Fibroblast of lung (primary cell): ENCODE results near the gene HTR1A. TPM values are rescaled to one million over a fixed set of nuclear protein-coding genes. Genes with fewer than 3 reads are reported as not detected.

Experiments
- DNase-seq, 2 donors: peaks; one replicate each; pipeline versions ENCODE4 v3.0.0 to v3.0.0-alpha.2; 2010; ENCODE audit warnings: low read depth in 2 of 2
- H2AFZ ChIP-seq: 2 replicates; pipeline ENCODE4 v1.5.1; 2012; ENCODE audit warnings: low read length, control low read depth, inconsistent platforms
- H3K27ac ChIP-seq: 2 replicates; pipeline ENCODE4 v1.5.1; 2011; ENCODE audit warnings: low read length, control low read depth; ENCODE audit not compliant: insufficient read depth
- H3K27me3 ChIP-seq: 2 replicates; pipeline ENCODE4 v1.5.1; 2011; ENCODE audit warnings: mild to moderate bottlenecking, low read length; ENCODE audit not compliant: control insufficient read depth, insufficient read depth
- H3K36me3 ChIP-seq: 2 replicates; pipeline ENCODE4 v1.5.1; 2011; ENCODE audit warnings: low read length; ENCODE audit not compliant: control insufficient read depth, insufficient read depth
- H3K4me1 ChIP-seq: 2 replicates; pipeline ENCODE4 v1.5.1; 2011; ENCODE audit warnings: low read length; ENCODE audit not compliant: control insufficient read depth, insufficient read depth; ENCODE audit errors: extremely low read depth
- H3K4me2 ChIP-seq: 2 replicates; pipeline ENCODE4 v1.5.1; 2011; ENCODE audit warnings: low read length, control low read depth; ENCODE audit not compliant: insufficient read depth; ENCODE audit errors: extremely low read depth
- H3K4me3 ChIP-seq, 4 experiments: fragments of 200-600 bp in 1 of 4; sonication (generic) in 1 of 4; replicated peaks in 1 of 4; 2 replicates each; pipeline ENCODE4 v1.5.1; 2011 to 2016; ENCODE audit warnings: low read length in 4 of 4, low read depth in 3 of 4, mild to moderate bottlenecking in 3 of 4, control low read depth in 2 of 4, inconsistent platforms in 1 of 4, mixed read lengths in 1 of 4; ENCODE audit not compliant: insufficient read depth in 1 of 4; ENCODE audit errors: control extremely low read depth in 1 of 4
- H3K79me2 ChIP-seq: 2 replicates; pipeline ENCODE4 v1.5.1; 2012; ENCODE audit warnings: mild to moderate bottlenecking, low read length, inconsistent platforms; ENCODE audit not compliant: control insufficient read depth, insufficient read depth
- H3K9ac ChIP-seq: 2 replicates; pipeline ENCODE4 v1.5.1; 2011; ENCODE audit warnings: mild to moderate bottlenecking, low read length, control low read depth; ENCODE audit not compliant: insufficient read depth
- H3K9me3 ChIP-seq: 2 replicates; pipeline ENCODE4 v1.5.1; 2012; ENCODE audit warnings: low read depth, low read length; ENCODE audit not compliant: control insufficient read depth, insufficient read depth
- H4K20me1 ChIP-seq: 2 replicates; pipeline ENCODE4 v1.5.1; 2011; ENCODE audit warnings: low read length; ENCODE audit not compliant: control insufficient read depth, insufficient read depth; ENCODE audit errors: extremely low read depth
- EZH2 ChIP-seq: IDR thresholded peaks from 2 replicates; pipeline ENCODE4 v1.5.1; 2012; ENCODE audit warnings: low read length, control low read depth, mild to moderate bottlenecking; ENCODE audit errors: missing control alignments
- polyA plus RNA-seq, 2 donors: library from polyadenylated mRNA; depleted of rRNA in 1 of 2; stranded (reverse) in 1 of 2; unstranded in 1 of 2; fragments of >200 nt; gene quantifications; 2 replicates each; pipeline ENCODE4 v1.2.1, GENCODE V29; 2011 to 2012; ENCODE audit warnings: missing spikeins in 1 of 2
- total RNA-seq: library from RNA; depleted of rRNA; stranded (reverse); fragments of >200 nt; gene quantifications from 2 replicates; pipeline ENCODE4 v1.2.1, GENCODE V29; 2014
- TF ChIP-seq, protein P1 (sequence below), 2 donors: IDR thresholded peaks in 1 of 2; conservative IDR thresholded peaks in 1 of 2; 1 replicate in 1 of 2; 2 replicates in 1 of 2; pipeline ENCODE4 v1.5.1; 2011 to 2012; ENCODE audit warnings: low read length in 2 of 2, control low read depth in 1 of 2, inconsistent platforms in 1 of 2, low read depth in 1 of 2, mild to moderate bottlenecking in 1 of 2

Gene HTR1A
- total and polyA plus RNA-seq, 2 donors (not counting 1 experiment from before 2014, with no cell fraction given) = not detected

DNA sequence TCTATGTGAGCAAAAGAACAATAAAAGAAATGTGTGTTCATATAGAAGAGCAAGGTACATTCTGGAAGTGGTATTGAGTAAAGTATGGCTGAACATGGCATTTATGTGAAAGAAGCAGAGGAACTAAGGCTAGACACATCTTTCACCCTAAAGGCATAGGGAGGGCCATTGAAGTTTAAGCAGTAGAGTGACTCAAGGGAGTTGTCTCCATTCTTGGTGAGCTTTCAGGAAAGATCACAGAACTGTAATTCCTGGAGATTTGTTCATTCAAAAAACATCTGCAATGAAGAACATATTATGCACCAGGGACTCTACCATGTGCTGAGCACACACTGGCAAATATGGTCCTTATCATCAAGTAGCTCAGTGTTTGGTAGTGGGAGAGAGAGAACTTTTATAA lies 24.8 kb upstream of the HTR1A start:
- H3K9ac ChIP-seq = no peak overlapping the region
- H4K20me1 ChIP-seq = no peaks in the 10 kb centered on the region
- H3K4me2 ChIP-seq = no peak overlapping the region
- no peaks in the 10 kb centered on the region for H3K79me2 ChIP-seq
- H3K27me3 ChIP-seq = no peaks in the 10 kb centered on the region
- no peaks in the 10 kb centered on the region for H3K9me3 ChIP-seq
- TF ChIP-seq, protein P1, sequence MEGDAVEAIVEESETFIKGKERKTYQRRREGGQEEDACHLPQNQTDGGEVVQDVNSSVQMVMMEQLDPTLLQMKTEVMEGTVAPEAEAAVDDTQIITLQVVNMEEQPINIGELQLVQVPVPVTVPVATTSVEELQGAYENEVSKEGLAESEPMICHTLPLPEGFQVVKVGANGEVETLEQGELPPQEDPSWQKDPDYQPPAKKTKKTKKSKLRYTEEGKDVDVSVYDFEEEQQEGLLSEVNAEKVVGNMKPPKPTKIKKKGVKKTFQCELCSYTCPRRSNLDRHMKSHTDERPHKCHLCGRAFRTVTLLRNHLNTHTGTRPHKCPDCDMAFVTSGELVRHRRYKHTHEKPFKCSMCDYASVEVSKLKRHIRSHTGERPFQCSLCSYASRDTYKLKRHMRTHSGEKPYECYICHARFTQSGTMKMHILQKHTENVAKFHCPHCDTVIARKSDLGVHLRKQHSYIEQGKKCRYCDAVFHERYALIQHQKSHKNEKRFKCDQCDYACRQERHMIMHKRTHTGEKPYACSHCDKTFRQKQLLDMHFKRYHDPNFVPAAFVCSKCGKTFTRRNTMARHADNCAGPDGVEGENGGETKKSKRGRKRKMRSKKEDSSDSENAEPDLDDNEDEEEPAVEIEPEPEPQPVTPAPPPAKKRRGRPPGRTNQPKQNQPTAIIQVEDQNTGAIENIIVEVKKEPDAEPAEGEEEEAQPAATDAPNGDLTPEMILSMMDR (conservative IDR thresholded peaks at IDR 0.05 in 1 of 2, IDR thresholded peaks at IDR 0.05 in 1 of 2; ENCODE audit: low read depth in 1 of 2, low read length in 2 of 2) = no peak
- no peak for TF ChIP-seq EZH2
- no peak for DNase-seq
- H2AFZ ChIP-seq = no peak overlapping the region
- no peak overlapping the region for H3K27ac ChIP-seq
- no peaks in the 10 kb centered on the region for H3K36me3 ChIP-seq
- no peak overlapping the region for H3K4me3 ChIP-seq
- no peaks in the 10 kb centered on the region for H3K4me1 ChIP-seq

DNA sequence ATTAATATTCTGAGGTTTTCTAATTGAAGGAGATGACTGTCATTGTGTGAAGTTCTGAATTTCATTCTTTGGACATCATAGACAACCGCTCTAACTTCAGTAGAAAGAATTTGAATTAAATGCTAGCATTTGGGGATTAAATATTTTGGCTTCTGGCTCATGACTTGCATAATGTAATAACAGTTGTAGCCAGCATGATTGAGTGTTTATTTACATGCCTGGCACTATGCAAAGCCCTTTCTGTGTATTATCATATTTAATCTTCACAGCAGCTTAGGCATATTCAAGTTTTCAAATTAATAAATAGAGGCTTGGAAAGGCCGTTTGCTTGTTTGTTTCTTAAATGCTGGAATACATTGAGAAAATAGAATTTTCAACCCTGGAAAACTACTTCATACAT lies 19.6 kb upstream of the HTR1A start:
- Histone ChIP-seq H2AFZ (no peak overlapping the region), H3K79me2 (no peaks in the 10 kb centered on the region), H3K27me3 (no peaks in the 10 kb centered on the region), H3K4me1 (no peaks in the 10 kb centered on the region), H3K27ac (no peak overlapping the region), H3K9me3 (no peaks in the 10 kb centered on the region), H4K20me1 (no peaks in the 10 kb centered on the region), H3K4me3 (no peak overlapping the region), H3K36me3 (no peaks in the 10 kb centered on the region), H3K9ac (no peak overlapping the region), H3K4me2 (no peak overlapping the region)
- no peak for DNase-seq
- TF ChIP-seq, protein P1 (conservative IDR thresholded peaks at IDR 0.05 in 1 of 2, IDR thresholded peaks at IDR 0.05 in 1 of 2; ENCODE audit: low read depth in 1 of 2, low read length in 2 of 2) = no peak
- TF ChIP-seq EZH2 = no peak

DNA sequence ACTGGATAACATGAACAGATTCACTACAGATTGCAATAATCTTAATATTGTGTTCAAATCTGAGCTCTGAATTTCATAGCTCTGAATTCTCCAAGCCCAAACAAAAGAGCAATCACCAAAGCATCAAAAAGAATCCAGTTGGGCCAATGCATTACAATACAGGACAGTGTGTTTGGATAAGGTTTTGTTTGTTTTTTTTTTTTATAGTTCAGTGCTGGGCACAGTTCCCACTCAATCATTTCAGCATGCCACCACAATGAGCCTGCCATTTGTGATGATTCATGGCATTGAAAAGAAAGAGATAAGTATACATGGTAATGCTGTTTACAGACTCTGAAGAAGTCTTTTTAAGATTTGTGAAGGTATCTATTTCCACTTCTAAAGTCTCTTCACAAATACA lies 1.7 kb upstream of the HTR1A start:
- Histone ChIP-seq H3K9me3 (no peaks in the 10 kb centered on the region), H3K27me3 (no peaks in the 10 kb centered on the region), H4K20me1 (no peaks in the 10 kb centered on the region), H3K9ac (no peak overlapping the region), H3K27ac (no peak overlapping the region), H3K4me1 (no peaks in the 10 kb centered on the region), H3K4me2 (no peak overlapping the region), H2AFZ (no peak overlapping the region), H3K79me2 (no peaks in the 10 kb centered on the region), H3K4me3 (no peak overlapping the region), H3K36me3 (no peaks in the 10 kb centered on the region)
- DNase-seq = no peak
- no peak for TF ChIP-seq EZH2
- TF ChIP-seq, protein P1 (conservative IDR thresholded peaks at IDR 0.05 in 1 of 2, IDR thresholded peaks at IDR 0.05 in 1 of 2; ENCODE audit: low read depth in 1 of 2, low read length in 2 of 2) = no peak
